GM18526 (cell line): ENCODE data around the gene CCDC185.

Source experiments
- POLR2A ChIP-seq: IDR thresholded peaks from 3 replicates; pipeline ENCODE4 v1.6.1; 2011; ENCODE audit not compliant: insufficient read length; ENCODE audit errors: extremely low read depth

CCDC185 gene

GRCh38 chr1:223364685-223365382 lies 28.4 kb upstream of the CCDC185 start:
- TF ChIP-seq POLR2A = no peak

DNA sequence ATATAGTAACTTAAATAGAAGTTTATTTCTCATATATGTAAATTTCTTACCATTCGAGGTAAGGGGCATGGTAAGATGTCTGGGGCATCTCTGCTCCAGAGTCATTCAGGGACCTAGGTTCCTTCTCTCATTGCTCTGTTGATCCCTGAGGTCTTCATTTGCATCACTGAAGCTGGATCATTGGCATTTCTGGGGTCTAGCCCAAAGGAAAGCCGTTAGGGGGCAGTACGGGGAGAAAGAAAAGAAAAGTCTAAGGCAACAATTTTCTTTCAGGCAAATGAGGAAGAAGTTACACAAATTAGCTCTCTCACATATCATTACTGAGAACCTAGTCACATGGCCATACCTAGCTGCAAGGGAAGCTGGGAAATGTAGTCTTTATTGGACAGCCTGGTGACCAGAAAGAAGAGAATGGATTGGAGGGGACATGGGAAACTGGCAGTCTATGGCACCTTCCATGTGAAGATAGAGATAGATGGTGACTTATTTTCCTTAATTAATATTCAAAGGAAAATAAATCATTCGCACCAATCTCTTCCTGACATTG lies 19.1 kb upstream of the CCDC185 start:
- TF ChIP-seq POLR2A = no peak

GRCh38 chr1:223378754-223379153 lies 14.5 kb upstream of the CCDC185 start:
- TF ChIP-seq POLR2A = no peak

- no peak for TF ChIP-seq POLR2A
Observed at GRCh38 chr1:223386013-223386412, 7.2 kb upstream of the CCDC185 start.

DNA sequence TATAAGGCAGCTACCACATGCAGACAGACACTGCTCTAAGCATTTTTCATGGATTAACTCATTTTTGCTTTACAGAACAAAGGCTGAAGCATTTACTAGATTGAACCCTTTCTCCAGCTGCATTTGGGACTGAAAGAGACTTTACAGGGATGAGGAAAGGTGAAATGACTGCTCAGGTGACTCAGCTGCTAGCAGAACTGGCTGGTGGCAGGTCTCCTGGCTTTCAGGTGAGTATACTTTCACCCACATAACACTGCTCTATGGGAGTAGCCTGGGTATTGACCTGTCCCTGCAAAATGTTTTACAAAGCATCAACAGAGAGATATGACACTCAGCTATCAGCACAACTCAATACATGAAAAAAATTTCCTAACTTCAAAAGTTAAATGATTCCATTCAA lies 2.6 kb upstream of the CCDC185 start:
- no peak for TF ChIP-seq POLR2A

DNA sequence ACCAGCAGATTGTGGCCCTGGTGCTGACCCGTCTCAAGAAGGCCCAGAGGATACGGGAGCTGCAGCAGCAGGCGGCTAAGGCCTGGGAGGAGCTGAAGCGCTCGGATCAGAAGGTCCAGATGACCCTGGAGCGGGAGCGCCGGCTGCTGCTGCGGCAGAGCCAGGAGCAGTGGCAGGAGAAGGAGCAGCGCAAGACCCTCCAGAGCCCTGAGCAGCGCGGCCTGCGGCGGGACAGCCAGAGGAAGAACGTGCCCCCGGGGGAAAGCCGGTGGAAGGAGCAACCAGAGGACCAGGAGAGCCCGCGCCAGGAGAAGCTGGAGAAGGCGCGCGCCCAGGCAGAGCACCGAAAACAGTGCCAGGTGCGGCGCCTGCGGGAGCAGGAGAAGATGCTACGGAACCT lies 1.0 kb downstream of the CCDC185 start:
- TF ChIP-seq POLR2A = no peak

DNA sequence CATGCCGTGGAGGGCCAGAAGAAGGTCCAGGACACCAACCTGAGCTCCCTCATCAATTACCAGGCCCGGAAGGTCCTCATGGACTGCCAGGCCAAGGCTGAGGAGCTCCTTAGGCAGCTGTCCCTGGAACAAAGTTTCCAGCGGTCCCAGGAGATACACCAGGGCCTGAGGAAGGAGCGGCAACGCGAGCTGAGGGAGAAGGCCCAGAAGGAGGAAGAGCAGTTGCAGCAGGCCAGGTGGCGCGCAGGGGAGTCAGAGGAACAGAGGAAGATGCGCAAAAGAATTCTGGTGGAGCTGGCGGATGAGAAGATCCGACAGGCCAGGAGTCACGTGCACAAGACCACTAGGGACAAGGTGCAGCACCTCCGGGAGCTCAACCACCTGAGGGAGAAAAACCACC lies 1.5 kb downstream of the CCDC185 start:
- no peak for TF ChIP-seq POLR2A

GRCh38 chr1:223401873-223402789 lies 8.9 kb downstream of the CCDC185 start:
- no peak for TF ChIP-seq POLR2A

DNA sequence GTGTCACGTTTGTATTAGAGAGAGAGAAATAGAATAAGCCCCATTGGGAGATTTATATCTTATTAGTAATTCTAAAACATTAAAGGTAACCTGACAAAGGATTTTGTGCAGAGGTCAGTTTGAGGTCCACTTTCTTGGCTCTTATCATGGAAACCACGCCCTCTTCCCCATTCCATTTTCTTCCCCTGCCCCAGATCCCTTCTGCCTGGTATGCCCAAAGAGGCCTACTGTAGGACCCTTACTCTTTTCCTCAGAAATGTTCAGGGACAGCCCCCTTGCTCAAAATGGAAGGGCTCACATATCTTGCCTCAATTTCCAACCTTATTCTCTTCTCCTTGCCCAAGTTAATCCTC lies 9.6 kb downstream of the CCDC185 start:
- TF ChIP-seq POLR2A = no peak

DNA sequence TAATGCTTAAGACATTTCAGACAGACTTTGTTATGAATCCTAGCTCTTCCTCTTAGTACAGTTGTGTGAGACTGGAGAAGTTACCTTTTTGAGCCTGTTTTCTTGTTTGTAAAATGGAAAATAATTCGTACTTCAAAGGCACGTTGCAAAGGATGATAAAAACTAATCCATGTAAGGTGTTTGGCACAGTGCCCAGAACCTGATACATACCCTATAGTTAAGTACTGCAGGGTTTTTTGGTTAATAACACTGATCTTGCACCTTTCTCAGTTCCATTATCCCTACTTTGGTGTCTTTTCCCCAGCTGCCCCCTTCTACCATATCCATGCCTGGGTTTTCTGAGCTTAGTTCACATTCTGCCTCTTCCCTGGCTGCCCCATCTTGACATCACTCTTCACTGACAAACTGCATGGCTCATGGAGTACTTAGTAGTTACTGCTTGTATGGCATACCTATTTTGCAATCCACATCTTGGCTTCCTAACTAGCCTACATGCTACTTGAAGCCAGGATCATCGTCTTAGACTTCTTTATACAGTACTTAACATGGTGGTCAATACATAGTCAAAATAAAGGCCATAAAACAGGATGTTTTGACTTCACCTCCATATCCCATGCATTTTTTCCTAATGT lies 10.1 kb downstream of the CCDC185 start:
- no peak for TF ChIP-seq POLR2A

GRCh38 chr1:223405507-223405906 lies 12.3 kb downstream of the CCDC185 start:
- TF ChIP-seq POLR2A = no peak

DNA sequence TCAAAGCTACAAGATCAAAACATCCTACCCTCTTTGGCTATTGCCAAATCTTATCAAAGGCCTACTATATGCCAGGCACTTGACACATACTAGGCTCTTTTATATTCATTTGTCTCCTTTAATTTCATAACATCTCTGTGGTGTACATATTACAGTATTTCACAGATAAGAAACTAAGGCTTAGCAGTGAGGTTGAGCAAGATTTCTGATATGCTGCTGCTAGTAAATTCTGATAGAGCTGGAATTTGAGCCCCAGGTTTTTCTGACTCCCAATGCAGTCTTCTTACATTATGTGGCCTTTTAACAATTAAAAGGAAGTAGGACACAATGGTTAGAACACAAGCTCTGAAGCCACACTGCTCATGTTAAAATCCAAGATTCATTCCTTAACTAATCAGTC lies 16.8 kb downstream of the CCDC185 start:
- no peak for TF ChIP-seq POLR2A

GRCh38 chr1:223411309-223411708 lies 18.1 kb downstream of the CCDC185 start:
- TF ChIP-seq POLR2A = no peak

DNA sequence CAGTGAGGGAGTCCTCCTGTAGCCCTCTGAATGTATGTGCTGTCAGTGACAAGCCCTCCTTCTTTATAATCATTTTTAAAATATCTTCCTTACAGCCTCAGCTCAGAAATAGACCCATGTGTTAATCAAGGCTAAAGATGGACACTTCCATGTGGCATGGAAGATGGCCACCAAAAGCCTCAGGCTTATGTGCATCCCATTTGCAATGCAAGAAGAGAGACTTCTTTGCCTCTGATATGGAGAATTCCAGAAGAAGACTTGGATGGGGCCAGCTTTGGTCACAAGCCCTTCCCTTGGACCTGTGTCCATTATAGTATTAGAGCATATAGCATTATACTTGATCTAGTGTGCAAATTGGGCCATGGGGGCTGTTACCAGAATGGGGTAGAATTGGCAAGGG lies 18.5 kb downstream of the CCDC185 start:
- no peak for TF ChIP-seq POLR2A

DNA sequence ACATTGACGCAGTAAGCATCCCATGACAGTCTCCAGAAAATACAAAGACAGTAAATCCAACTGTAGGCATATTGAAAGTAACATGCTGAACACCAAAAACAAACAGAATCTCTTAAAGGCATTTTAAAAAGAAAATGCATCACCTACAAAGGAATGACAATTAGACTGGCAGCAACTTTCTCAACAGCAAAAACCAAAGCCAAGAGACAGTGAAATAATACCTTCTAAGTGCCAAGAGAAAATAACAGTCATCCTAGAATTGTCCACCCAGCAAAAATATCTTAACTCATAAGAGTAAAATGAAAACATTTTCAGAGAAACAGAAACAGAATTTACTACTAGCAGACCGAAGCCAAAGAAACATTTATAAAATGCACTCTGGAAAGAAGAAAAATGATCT lies 20.0 kb downstream of the CCDC185 start:
- TF ChIP-seq POLR2A = no peak

GRCh38 chr1:223417444-223417843 lies 24.2 kb downstream of the CCDC185 start:
- no peak for TF ChIP-seq POLR2A
